Lower lobe of right lung (tissue), 2 donors: ENCODE results near the gene SRBD1. TPM values are rescaled to one million over a fixed set of nuclear protein-coding genes. Genes with fewer than 3 reads are reported as not detected.

ENCODE experiments used
- ATAC-seq, 2 donors: fragments of 200-7000 bp; cut with Tn5 transposase; one replicate each; pipeline ENCODE4 v1.9.1; 2020 to 2022; ENCODE audit warnings: mild to moderate bottlenecking in 2 of 2, moderate library complexity in 2 of 2
- DNase-seq: peaks from one replicate; pipeline ENCODE4 v3.0.0-alpha.2; 2020
- H3K27ac ChIP-seq: fragments of 200-600 bp; one replicate; pipeline ENCODE4 v1.8.0; 2022
- H3K27me3 ChIP-seq: fragments of 200-600 bp; one replicate; pipeline ENCODE4 v1.8.0; 2022; ENCODE audit warnings: low read depth
- H3K36me3 ChIP-seq: fragments of 200-600 bp; one replicate; pipeline ENCODE4 v1.8.0; 2022; ENCODE audit warnings: mild to moderate bottlenecking
- H3K4me1 ChIP-seq: fragments of 200-600 bp; one replicate; pipeline ENCODE4 v1.8.0; 2022
- H3K4me3 ChIP-seq: fragments of 200-600 bp; one replicate; pipeline ENCODE4 v1.8.0; 2022; ENCODE audit warnings: mild to moderate bottlenecking
- H3K9me3 ChIP-seq: fragments of 200-600 bp; one replicate; pipeline ENCODE4 v1.8.0; 2022
- CTCF ChIP-seq: fragments of 200-600 bp; IDR thresholded peaks from one replicate; pipeline ENCODE4 v1.8.0; 2022; ENCODE audit warnings: antibody characterized with exemption, mild to moderate bottlenecking
- intact Hi-C: fragments of 100-400 bp; cut with DNase I; formaldehyde crosslinking; loops from one replicate; pipeline ENCODE4 v1.11.0; 2022
- total RNA-seq: library from RNA; stranded (reverse); fragmentation: NEBNext Ultra II Directional; extraction: Animal tissue kit (Norgen Biotek cat#: 25700); gene quantifications from one replicate; pipeline ENCODE4 v1.2.1, GENCODE V29; 2021
- donor health status: DM: no; HTN: yes; CAD: no; lungs with severe emphysema.

The SRBD1 gene
- total RNA-seq, 1 donor from 2014 or later: 15.4 TPM

- no peak for TF ChIP-seq CTCF
- no peaks in the 10 kb centered on the region for H3K27me3 ChIP-seq
- H3K9me3 ChIP-seq: no peaks in the 10 kb centered on the region
- ATAC-seq: no peak
- intact Hi-C loops: no loop called here
- no peaks in the 10 kb centered on the region for H3K4me1 ChIP-seq
- no peak for DNase-seq
- H3K27ac ChIP-seq: no peak overlapping the region
- no peak overlapping the region for H3K4me3 ChIP-seq
- H3K36me3 ChIP-seq: peaks cover 8% of the 10 kb centered on the region
These were observed 204.4 kb downstream of the SRBD1 start for GRCh38 chr2:45406621-45407020.

- intact Hi-C loops: no loop called here
- ATAC-seq (no peak), DNase-seq (no peak)
- Histone ChIP-seq H3K27ac (no peak overlapping the region), H3K36me3 (no peaks in the 10 kb centered on the region), H3K4me1 (no peaks in the 10 kb centered on the region), H3K27me3 (no peaks in the 10 kb centered on the region), H3K9me3 (no peaks in the 10 kb centered on the region), H3K4me3 (no peak overlapping the region)
- TF ChIP-seq CTCF: no peak
These were observed 206.2 kb downstream of the SRBD1 start for GRCh38 chr2:45404807-45405297.

- intact Hi-C loops: no loop called here
- Histone ChIP-seq H3K27ac (no peak overlapping the region), H3K36me3 (no peaks in the 10 kb centered on the region), H3K4me3 (no peak overlapping the region), H3K4me1 (no peaks in the 10 kb centered on the region), H3K27me3 (no peaks in the 10 kb centered on the region), H3K9me3 (no peaks in the 10 kb centered on the region)
- TF ChIP-seq CTCF: no peak
- no peak for ATAC-seq
- no peak for DNase-seq
These were observed 208.0 kb downstream of the SRBD1 start for GRCh38 chr2:45403036-45403435.

GRCh38 chr2:45401431-45401922 lies 209.6 kb downstream of the SRBD1 start:
- Histone ChIP-seq H3K27ac (no peak overlapping the region), H3K9me3 (no peaks in the 10 kb centered on the region), H3K4me3 (no peak overlapping the region), H3K36me3 (no peaks in the 10 kb centered on the region), H3K27me3 (no peaks in the 10 kb centered on the region), H3K4me1 (no peaks in the 10 kb centered on the region)
- intact Hi-C loops: no loop called here
- TF ChIP-seq CTCF: no peak
- DNase-seq: no peak
- no peak for ATAC-seq

- Histone ChIP-seq H3K4me1 (no peaks in the 10 kb centered on the region), H3K27ac (no peak overlapping the region), H3K9me3 (no peaks in the 10 kb centered on the region), H3K4me3 (no peak overlapping the region), H3K36me3 (no peaks in the 10 kb centered on the region), H3K27me3 (no peaks in the 10 kb centered on the region)
- no peak for DNase-seq
- ATAC-seq: no peak
- intact Hi-C loops: no loop called here
- no peak for TF ChIP-seq CTCF
These were observed 211.9 kb downstream of the SRBD1 start for GRCh38 chr2:45399040-45399784.
